WTC11 (cell line): ENCODE data around the gene GNAI1.

Experiments
- AFF4 ChIP-seq: sonication (generic); formaldehyde crosslinking; IDR thresholded peaks from 2 replicates; pipeline ENCODE4 v1.8.1; 2023; ENCODE audit warnings: mild to moderate bottlenecking, missing genetic modification reagents, borderline replicate concordance
- ATF3 ChIP-seq: sonication (generic); formaldehyde crosslinking; conservative IDR thresholded peaks from 2 replicates; pipeline ENCODE4 v1.8.1; 2022; ENCODE audit warnings: mild to moderate bottlenecking, missing genetic modification reagents
- CREM ChIP-seq: sonication (generic); formaldehyde crosslinking; IDR thresholded peaks from 2 replicates; pipeline ENCODE4 v1.8.1; 2022; ENCODE audit warnings: mild to moderate bottlenecking, missing genetic modification reagents, moderate library complexity
- CTCF ChIP-seq: fragments of 200-600 bp; IDR thresholded peaks from 2 replicates; pipeline ENCODE4 v1.8.0; 2022; ENCODE audit warnings: antibody characterized with exemption
- FOXJ3 ChIP-seq: sonication (generic); formaldehyde crosslinking; IDR thresholded peaks from 2 replicates; pipeline ENCODE4 v1.9.0; 2021; ENCODE audit warnings: missing genetic modification reagents, mild to moderate bottlenecking, borderline replicate concordance
- FOXP4 ChIP-seq: sonication (generic); formaldehyde crosslinking; IDR thresholded peaks from 2 replicates; pipeline ENCODE4 v1.8.0; 2022; ENCODE audit warnings: mild to moderate bottlenecking, missing genetic modification reagents
- JUN ChIP-seq: sonication (generic); formaldehyde crosslinking; IDR thresholded peaks from 2 replicates; pipeline ENCODE4 v1.8.0; 2023; ENCODE audit warnings: mild to moderate bottlenecking, missing genetic modification reagents
- NFYB ChIP-seq: sonication (generic); formaldehyde crosslinking; conservative IDR thresholded peaks from 2 replicates; pipeline ENCODE4 v1.8.0; 2022; ENCODE audit warnings: low read depth, missing genetic modification reagents
- RELA ChIP-seq: sonication (generic); formaldehyde crosslinking; IDR thresholded peaks from 2 replicates; pipeline ENCODE4 v1.8.1; 2022; ENCODE audit warnings: missing genetic modification reagents, mild to moderate bottlenecking, borderline replicate concordance
- TEAD4 ChIP-seq: sonication (generic); formaldehyde crosslinking; IDR thresholded peaks from 2 replicates; pipeline ENCODE4 v1.8.0; 2022; ENCODE audit warnings: mild to moderate bottlenecking, missing genetic modification reagents
- ZNF121 ChIP-seq: sonication (generic); formaldehyde crosslinking; IDR thresholded peaks from 2 replicates; pipeline ENCODE4 v1.8.0; 2023; ENCODE audit warnings: missing genetic modification reagents
- ZNF232 ChIP-seq: sonication (generic); formaldehyde crosslinking; IDR thresholded peaks from 2 replicates; pipeline ENCODE4 v1.8.0; 2022; ENCODE audit warnings: mild to moderate bottlenecking, missing genetic modification reagents

- TF ChIP-seq NFYB (CRISPR knock-in tag) (no peak), TEAD4 (CRISPR knock-in tag) (no peak), JUN (CRISPR knock-in tag) (no peak), FOXP4 (CRISPR knock-in tag) (no peak), CTCF (no peak), ZNF121 (CRISPR knock-in tag) (no peak), AFF4 (CRISPR knock-in tag) (no peak), ATF3 (no peak), ZNF232 (CRISPR knock-in tag) (no peak), RELA (CRISPR knock-in tag) (no peak), FOXJ3 (CRISPR knock-in tag) (no peak), CREM (CRISPR knock-in tag) (no peak)
Observed at GRCh38 chr7:80244206-80244916, 109.7 kb downstream of the GNAI1 start.
